HG03066 (cell line): Measurements from ENCODE around the gene KLK11.
"Not testable (repeated sequence)": the region's sequence is repeated elsewhere in the genome, so short reads cannot be mapped to it uniquely, and the experiment has no call there.

Experiments
- ATAC-seq: cut with Tn5 transposase; IDR thresholded peaks from one replicate; pipeline ENCODE4 v1.9.1; 2021; ENCODE audit warnings: low read depth; ENCODE audit not compliant: unreplicated experiment

Gene KLK11

DNA sequence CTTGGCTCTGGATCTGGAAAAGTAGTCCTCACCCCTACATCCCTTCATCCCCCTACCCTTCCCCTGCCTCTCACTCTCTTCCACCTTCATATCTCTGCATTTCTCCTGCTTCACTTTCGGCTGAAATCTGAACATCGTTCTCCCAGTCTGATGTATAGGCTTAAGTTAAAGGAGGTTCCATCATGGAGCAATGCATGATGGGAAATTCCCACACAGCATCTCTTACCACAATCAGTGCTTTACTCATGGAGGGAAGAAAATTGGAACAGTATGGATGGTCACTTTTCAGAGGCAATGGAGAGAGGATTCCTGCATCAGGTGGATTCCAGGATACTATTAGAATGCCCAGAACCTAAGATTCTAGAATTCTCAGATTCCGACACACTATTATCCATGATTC lies 18.9 kb downstream of the KLK11 start:
- ATAC-seq: no peak

DNA sequence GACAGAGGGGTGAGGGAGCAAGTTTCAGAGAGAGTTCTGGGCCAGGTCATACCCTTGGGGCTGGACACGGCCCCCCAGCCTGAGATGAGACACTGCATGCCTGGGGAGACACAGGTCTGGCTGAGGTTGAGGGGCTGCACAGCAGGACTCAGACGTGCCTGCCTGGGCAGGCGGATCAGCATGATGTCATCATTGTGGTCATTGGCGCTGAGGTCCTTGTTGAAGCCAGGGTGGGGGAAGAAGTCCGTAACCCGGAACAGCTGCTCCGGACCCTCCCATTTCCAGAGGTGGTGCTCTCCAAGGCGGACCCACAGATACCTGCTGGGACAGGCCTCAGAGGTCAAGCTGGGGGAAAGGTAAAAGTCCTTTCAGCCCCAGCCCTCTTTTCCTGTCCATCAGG lies 20.0 kb downstream of the KLK11 start:
- ATAC-seq: no peak

DNA sequence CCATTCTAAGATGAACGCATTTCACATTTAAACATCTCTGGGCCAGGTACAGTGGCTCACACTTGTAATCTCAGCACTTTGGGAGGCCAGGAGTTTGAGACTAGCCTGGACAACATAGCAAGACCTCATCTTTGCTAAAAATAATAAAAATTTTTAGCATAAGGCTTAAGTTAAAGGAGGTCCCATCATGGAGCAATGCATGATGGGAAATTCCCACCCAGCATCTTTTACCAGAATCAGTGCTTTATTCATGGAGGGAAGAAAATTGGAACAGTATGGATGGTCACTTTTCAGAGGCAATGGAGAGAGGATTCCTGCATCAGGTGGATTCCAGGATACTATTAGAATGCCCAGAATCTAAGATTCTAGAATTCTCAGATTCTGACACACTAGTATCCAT lies 21.2 kb downstream of the KLK11 start:
- no peak for ATAC-seq

DNA sequence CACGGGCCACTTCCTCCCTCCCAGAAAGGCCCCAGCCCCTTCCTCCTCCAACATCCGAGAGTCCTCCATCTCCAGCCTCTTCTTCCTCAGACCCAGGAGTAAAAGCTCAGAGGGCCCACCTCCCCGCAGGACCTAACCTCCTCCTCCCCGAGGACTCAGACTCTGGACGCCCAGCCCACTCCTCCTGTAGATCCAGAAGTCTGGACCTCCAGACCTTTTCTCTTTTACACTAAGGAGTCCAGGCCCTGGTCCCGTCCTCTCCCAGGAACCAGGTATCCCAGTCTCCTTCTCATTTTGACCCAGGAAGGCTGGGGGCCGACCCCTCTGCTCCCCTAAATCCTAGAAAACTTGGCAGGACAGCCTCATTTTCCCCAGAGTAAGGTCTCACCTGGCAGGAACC lies 23.1 kb downstream of the KLK11 start:
- no peak for ATAC-seq

DNA sequence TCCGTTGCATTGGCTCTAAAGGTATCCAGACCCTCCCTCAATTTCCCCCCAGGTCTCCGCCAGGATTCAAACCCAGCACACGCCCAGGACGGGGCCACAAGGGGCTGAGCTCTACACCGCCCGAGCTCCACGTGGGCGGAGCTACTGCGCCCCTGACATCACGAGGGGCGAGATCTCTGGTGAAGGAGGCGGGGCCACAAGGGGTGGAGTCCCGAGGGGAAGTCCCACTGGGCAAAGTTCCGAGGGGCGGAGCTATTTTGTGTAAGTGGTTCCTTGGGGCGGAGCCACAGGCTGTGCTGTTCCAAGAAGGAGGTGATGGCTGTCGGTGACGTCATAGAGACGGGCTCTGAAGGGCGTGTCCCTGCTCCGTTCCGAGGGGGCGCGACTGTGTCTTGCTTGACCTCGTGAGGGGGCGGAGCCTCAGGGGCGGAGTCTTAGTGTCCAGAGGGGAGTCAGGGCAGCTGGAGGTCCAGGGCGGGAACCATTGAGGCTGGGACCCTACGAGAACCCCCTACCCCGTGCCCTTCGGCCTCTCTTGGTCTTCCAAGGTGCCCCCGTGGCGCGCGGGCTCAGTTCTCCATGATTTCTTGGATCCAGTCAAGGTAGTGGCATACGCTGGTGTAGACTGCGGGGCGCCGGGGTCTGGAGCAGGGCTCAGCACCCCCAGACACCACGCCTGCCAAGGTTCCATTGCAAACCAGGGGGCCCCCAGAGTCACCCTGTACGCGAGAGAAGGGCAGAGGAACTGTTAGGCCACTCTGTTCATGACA lies 23.7 kb downstream of the KLK11 start:
- no peak for ATAC-seq

DNA sequence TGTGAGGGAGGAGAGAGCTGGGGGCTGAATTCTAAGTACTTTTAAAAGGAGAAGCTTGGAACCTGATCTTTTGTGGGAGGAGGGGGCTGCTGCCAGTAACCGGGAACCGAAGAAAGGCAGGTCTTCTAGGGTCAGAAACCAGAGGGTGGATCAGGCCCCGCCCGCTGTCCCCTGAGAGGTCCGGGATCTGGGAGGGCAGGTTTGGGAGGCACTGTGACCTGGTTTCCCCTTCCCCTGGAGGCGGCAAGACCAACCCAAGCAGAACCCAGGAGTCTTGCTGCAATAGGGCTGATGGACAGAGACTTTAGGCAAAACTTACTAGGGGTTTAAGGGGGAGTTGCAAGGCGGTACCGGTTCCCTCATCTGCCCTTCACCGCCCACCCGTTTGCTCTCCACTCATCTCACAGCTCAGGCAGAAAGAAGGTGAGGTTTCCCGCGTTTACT lies 24.3 kb downstream of the KLK11 start:
- no peak for ATAC-seq

DNA sequence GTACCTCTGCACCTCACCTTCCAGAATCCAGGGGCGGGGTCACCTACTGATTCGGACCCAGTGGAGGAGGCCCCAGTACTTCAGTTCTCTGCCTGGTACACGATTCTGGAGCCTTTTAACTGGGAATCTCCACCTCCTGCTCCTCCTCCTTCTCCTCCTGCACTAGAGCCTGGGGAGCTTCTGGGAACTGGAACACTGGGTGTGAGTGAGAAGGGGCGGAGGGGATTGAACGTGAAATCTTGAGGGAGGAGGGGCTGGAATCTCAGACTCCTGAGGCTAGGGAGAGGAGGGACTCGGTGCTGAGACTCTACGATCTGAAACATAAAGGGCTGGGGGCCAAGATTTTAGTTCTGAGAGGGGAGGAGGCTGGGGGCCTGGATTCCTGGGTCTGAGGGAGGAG lies 24.9 kb downstream of the KLK11 start, which contains the start of gene KLK8:
TSS of gene KLK8 (minus strand) at position 90 of the 400 bp plus-strand sequence. CDS start 437 bp downstream, outside the sequence.
- no peak for ATAC-seq

DNA sequence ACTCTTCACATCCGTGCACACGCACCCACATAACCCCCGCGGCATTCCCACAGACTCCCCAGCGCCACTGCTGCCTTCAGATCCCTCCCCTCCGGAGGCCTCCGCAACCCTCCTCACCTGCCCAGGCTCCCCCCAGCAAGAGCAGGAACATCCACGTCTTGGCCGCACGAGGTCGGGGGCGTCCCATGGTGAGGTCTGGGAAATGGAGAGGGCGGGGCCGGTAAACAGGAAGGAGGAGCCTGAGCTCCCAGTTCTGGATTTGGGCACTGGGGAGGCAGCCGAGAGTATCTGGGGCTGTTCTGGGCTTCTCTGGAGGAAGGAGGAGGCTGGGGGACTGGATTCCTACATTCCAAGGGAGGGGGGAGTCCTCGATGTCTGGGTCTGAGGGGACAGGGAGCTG lies 25.4 kb downstream of the KLK11 start:
- ATAC-seq: no peak

DNA sequence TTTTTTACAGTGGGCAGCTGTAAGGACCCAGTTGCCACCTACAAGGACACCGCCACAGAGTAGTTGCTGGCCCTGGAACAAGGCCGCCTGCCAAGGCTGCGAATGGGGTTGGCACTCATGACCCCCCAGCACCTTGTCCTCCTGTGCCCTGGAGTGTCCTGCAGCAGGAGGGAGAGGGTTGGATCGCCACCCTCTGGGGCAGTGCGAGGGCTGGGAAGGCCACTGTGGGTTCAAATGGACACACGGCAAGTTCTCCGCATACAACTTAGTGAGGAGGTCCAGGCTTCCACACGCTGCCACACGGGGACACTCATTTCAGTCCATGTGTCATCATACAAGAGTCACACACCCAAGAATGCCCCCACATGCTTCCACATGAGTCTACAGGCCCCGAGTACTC lies 26.0 kb downstream of the KLK11 start:
- ATAC-seq: no peak

DNA sequence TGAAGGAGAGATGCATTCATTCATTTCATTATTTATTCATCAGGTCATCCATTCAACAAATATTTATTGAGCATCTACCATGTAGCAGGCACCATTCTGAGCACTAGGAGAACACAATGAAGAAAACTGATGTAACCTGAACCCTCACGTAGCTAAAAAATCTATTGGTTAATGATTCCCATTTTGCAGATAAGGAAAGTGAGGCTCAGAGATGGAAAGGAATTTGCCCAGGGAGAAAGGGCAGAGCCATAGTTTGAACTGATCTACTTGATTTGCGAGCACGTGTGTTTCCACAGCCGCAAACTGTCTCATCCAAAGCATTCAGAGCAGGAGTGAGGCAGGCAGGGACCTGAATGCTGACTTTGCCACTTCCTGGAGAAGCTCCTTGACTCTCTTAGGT lies 27.7 kb downstream of the KLK11 start:
- ATAC-seq: no peak

DNA sequence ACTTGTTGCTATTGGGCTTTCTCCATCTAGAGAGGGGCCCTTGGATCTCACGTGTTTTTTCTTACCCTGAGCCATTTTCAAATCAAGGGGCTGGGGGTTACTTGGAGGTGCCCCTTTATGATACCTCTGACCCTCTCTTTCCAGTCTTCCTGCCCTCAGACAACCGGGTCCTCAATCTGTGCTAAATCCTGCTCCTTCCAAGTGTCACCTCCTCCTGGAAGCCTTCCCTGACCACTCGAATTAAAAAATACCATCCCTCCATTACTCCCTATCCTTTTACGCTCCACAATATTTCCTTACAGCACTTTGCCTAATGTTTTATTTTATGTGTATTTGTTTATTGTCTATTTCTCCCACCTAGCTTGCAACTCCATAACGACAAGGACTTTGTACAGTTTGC lies 28.4 kb downstream of the KLK11 start:
- ATAC-seq: no peak

DNA sequence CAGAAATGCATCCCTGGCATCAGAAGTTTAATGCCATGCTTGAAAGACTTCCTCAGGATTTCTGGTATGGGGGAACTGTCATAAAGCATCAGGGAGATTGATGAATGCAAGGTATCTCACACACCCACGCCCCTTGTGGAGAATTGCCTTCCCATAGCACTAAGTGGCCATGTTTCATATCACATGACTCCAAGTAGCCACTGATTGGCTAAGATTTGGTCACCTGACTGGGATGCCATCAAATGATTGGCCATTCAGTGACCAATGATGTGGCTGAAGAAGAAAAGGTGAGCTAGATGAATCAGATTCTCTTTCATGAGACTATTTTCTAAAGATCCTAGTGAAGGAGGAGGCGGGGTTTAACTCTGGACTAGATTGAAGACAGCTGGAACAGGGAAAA lies 32.3 kb downstream of the KLK11 start:
- no peak for ATAC-seq

DNA sequence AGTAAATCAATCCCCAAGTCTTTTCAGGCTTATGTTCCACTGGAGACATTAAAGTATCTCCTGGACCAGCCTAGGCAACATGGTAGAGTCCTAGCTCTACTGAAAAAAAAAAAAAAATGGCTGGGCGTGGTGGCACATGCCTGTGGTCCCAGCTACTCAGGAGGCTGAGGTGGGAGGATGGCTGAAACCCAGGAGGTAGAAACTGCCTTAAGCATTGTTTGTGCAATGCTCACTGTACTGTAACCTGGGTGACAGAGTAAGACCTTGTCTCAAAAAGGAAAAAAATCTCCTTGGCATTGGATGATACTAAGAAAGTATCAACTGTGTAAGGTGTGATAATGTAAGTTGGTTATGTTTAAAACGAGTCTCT lies 33.8 kb downstream of the KLK11 start:
- no peak for ATAC-seq

DNA sequence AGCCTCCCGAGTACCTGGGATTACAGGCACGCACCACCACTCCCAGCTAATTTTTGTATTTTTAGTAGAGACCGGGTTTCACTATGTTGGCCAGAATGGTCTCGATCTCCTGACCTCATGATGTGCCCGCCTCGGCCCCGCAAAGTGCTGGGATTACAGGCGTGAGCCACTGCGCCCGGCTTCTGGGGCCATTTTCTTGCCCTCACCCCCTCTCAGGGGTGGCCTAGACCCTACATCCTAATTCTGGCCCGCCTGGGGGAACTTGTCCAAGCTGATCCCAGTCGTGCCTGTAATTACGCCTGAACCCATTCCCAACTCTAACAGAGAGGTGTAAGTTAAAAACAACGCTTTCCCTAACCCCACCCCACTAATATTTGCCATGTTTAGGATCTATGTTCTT lies 42.0 kb downstream of the KLK11 start:
- not testable (repeated sequence) for ATAC-seq

DNA sequence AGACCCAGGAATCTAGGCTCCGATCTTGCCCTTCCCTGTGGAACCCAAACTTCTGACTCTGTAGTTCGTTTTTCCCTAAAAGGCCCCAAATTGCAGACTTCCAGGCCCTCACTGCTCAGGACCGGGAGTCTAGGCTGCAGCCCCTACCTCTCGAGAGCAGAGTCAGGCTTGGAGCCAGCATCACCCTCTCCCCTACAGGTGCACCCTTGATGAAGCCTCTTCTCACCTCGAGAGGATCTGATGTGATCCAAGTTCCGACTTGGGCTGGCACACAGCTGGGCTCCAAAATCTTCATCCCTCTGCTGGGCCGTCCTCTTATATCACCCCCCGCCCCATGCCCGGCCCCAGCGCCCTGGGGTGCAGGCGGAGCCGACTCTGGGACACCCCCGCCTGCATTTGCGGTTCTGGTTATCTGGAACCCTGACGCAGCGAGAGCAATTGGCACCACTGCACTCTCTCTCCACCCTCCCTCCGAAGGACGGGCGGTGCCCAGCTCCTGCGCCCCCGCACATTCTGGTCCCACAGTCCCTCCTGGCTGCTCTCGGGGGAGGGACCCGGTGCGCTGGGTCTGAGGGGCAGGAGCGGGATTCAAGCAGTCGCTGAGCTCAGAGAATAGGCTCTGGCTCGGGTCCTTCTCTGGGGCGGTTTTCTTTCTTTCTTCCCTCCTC lies 42.7 kb downstream of the KLK11 start, which contains the start of gene KLK7:
TSS of gene KLK7 (minus strand) at position 293 of the 668 bp plus-strand sequence. CDS start 1,518 bp downstream, outside the sequence.
- no peak for ATAC-seq

DNA sequence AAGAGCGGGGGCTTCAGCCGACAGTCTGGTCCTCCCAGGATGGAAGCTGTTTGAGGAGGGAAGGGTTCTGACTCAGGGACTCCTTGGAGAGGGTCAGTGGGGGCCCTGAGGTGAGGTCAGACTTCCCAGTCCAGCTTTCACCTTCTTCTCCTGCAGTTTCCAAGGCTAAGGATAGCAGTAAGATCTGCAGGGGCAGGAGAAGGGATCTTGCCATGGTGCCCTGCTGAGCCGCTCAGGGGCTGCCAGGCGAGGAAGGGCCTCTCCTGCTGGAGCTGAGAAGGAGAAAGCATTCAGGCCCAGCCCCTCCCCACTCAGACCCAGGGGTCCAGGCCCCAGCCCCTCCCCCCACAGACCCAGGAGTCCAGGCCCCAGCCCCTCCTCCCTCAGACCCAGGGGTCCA lies 44.2 kb downstream of the KLK11 start:
- ATAC-seq: no peak

DNA sequence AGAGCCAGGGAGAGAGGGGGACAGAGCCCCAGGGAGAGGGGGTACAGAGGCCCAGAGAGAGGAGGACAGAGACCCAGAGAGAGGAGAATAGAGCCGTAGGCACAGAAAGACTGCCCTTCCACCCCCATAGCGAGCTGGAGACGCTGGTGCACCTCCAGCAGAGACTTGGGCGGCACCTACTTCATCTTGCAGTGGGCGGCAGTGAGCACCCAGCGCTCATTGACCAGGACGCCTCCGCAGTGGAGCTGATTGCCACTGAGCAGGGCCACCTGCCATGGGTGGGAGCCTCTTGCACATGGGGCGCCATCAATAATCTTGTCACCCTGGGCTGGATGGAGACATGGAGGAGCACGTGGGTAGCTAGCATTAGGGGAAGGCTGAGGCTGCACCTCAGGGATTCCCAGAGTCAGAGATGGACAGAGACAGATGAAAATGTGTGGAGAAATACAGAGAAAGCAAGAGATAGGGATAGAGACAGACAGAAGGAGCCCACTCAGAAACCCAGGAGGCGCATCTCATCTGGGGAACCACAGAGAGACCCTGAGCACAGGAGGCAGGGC lies 44.7 kb downstream of the KLK11 start:
- no peak for ATAC-seq

DNA sequence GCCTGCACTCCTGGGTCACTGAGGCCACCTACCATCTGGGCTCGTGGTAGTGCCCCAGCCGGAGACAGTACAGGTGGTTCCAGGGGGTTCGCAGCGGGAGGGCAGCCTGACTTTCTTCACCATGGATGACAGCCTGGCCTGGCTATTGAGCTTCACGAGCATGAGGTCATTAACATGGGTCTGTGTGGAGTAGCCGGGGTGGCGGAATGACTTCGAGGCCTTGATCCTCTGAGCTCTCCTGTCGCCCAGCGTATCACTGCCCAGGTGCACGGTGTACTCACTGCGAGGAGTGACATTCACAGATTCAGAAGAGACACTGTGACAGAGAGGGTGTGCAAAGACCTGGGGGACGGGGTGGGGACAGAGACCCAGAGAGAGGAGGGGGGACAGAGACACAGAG lies 46.2 kb downstream of the KLK11 start:
- no peak for ATAC-seq

DNA sequence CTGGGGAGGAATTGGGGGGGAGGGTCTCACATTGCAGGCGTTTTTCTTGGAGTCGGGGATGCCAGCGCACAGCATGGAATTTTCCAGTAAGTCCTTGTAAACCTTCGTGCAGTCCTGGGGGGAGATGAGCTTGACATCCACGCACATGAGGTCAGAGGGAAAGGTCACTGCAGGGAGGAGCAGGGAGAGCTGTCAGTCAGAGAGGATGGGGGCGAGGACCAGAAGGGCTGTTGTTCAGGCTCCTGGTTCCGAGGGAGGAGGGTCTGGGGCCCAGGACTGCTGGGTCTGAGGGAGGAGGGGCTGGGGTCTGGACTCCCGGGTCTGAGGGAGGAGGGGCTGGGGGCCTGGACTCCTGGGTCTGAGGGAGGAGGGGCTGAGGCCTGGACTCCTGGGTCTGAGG lies 46.7 kb downstream of the KLK11 start:
- ATAC-seq: no peak

DNA sequence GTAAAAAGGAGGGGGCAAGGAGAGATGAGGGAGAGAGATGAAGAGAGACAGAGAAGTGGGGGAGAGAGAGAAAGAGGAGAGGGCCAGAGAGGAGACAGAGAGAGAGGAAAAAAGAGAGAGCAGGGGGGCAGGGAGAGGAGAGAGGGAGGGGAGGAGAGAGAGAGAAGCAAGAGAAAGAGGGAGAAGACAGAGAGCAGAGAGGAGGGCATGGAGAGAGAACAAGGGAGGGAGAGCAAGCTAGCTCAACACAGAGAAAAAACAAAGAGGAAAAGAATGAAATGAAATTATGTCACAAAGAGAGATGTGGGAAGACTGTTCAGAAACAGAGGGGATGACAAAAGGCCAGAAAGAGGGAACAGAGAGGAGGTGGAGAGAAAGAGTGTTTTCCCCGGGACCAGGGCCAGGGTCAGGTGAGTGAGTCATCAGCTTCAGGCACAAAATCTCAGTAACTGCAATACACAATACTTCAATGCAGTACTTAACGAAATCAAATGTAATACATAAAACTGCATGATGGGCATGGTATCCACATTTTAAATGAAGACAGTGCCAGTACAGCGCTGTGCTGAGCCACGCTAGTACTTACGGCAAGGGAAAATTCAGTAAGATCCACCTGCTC lies 47.5 kb downstream of the KLK11 start:
- ATAC-seq: no peak

DNA sequence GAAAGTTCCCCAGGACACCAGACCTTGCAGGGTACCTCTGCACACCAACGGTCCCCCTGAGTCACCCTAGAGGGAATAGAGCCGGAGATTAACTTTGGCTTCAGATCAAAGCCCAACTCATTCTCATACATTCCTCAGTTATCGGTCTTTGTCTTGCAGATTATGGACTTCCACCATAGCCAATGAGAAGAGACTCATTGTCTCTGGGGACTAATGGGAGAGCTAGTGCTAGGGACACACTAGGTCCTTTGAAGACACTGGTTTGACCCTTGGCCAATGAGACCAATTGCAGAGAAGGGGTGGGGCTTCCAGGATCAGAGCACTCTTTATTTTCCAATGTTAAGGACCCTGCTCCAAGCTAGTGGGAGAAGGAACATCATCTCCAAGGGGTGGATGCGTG lies 48.8 kb downstream of the KLK11 start:
- no peak for ATAC-seq
